Gastrocnemius medialis (tissue), 4 donors: ENCODE data around the gene STYK1. TPM values are rescaled to one million over a fixed set of nuclear protein-coding genes. Genes with fewer than 3 reads are reported as not detected.

Experiments used
- ATAC-seq, 2 donors: fragments of 150-250 bp; one replicate each; pipeline ENCODE4 v1.9.1; 2016
- DNase-seq, 2 donors: peaks; one replicate each; pipeline ENCODE4 v3.0.0-alpha.2; 2019
- H3K27ac ChIP-seq, 4 donors: fragments of 200-600 bp; sonication (generic); 1 replicate in 1 of 4; 2 replicates in 3 of 4; pipeline ENCODE4 v1.5.1; 2016 to 2018; ENCODE audit warnings: mild to moderate bottlenecking in 2 of 4, moderate library complexity in 1 of 4
- H3K27me3 ChIP-seq, 3 donors: fragments of 200-600 bp; sonication (generic) in 2 of 3; 1 replicate in 1 of 3; 2 replicates in 2 of 3; pipeline versions ENCODE4 v1.5.1 to v1.6.0; 2016 to 2019; ENCODE audit warnings: mild to moderate bottlenecking in 1 of 3, moderate library complexity in 1 of 3
- H3K36me3 ChIP-seq, 2 donors: fragments of 200-600 bp; sonication (generic) in 1 of 2; one replicate each; pipeline ENCODE4 v1.5.1; 2017 to 2018
- H3K4me1 ChIP-seq, 2 donors: fragments of 200-600 bp; sonication (generic) in 1 of 2; one replicate each; pipeline ENCODE4 v1.5.1; 2016 to 2017; ENCODE audit warnings: mild to moderate bottlenecking in 2 of 2
- H3K4me3 ChIP-seq, 4 donors: fragments of 200-600 bp; sonication (generic) in 3 of 4; 1 replicate in 1 of 4; 2 replicates in 3 of 4; pipeline ENCODE4 v1.5.1; 2016 to 2019; ENCODE audit warnings: mild to moderate bottlenecking in 2 of 4
- H3K9me3 ChIP-seq, 3 donors: fragments of 200-600 bp; sonication (generic) in 2 of 3; 1 replicate in 1 of 3; 2 replicates in 2 of 3; pipeline ENCODE4 v1.5.1; 2016 to 2019
- POLR2A ChIP-seq, 2 donors: fragments of 450-650 bp; IDR thresholded peaks; one replicate each; pipeline ENCODE4 v1.6.1; 2017; ENCODE audit warnings: antibody characterized with exemption in 2 of 2, mild to moderate bottlenecking in 2 of 2, moderate library complexity in 2 of 2
- in situ Hi-C, 4 donors: fragments of 200-750 bp; cut with MboI; loops; one replicate each; pipeline versions ENCODE4 v1.15.0 to v1.8.0; 2017; ENCODE audit warnings: low sequenced_read_pairs in 4 of 4
- intact Hi-C: fragments of 100-400 bp; cut with DNase I; formaldehyde crosslinking; loops from one replicate; pipeline ENCODE4 v1.15.1; 2023; ENCODE audit warnings: low total_unique reads
- total RNA-seq, 4 donors: library from RNA; depleted of rRNA; stranded (reverse); fragments of >200 nt; gene quantifications; one replicate each; pipeline versions ENCODE4 v1.1.0 to v1.2.3, GENCODE V29; 2016
- TF ChIP-seq, protein P1 (sequence below), 5 experiments: fragments of 450-650 bp in 3 of 5; fragments of 200-600 bp in 2 of 5; sonication (generic) in 2 of 5; IDR thresholded peaks in 4 of 5; conservative IDR thresholded peaks in 1 of 5; 1 replicate in 4 of 5; 2 replicates in 1 of 5; pipeline ENCODE4 v1.5.1; 2016 to 2019; ENCODE audit warnings: antibody characterized with exemption in 5 of 5, mild to moderate bottlenecking in 3 of 5, moderate library complexity in 3 of 5

Gene STYK1
- total RNA-seq, 4 donors from 2014 or later: 0.12 TPM; not detected in 3

DNA sequence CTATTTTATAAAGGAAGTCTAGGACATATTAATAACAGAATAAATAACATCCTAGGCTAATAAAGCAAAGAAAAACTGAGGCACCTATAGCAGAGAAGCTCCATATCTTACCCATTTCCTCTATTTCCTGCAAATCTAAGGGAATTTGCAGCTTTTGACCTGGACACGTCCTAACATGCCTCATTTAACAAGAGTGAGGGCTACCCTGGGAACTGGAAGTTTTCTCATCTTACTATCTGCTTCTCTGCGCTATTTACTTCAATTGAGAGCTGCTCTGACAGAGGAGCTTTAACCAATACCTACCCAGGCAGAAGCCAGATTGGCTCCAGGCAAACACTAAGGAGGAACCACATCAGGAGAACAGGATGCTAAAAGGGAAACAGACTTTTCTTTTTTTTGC, 43.6 kb upstream of the STYK1 start:
- Histone ChIP-seq H3K4me3 (peak overlapping the region; percentile 62 to 99 (median 87)), H3K9me3 (no peaks in the 10 kb centered on the region), H3K27me3 (no peaks in the 10 kb centered on the region), H3K4me1 (peaks cover 42 to 62% of the 10 kb centered on the region in 2 donors), H3K27ac (peak overlapping the region; percentile 97 to 100 (median 98)), H3K36me3 (peaks cover 6 to 51% of the 10 kb centered on the region in 2 donors)
- in situ Hi-C loops: loop anchor here in 2 of 4 donors (25.0 kb wide), 2 partner anchors 505 to 1070 kb away; partner anchors contain the start of gene GABARAPL1 (in 2 of the 2)
- DNase-seq (no peak), ATAC-seq (no peak)
- intact Hi-C loops: loop anchor here (5.0 kb wide), 1 partner anchor 1845 kb away; the partner anchor contains the start of gene DUSP16
- TF ChIP-seq, protein P1, sequence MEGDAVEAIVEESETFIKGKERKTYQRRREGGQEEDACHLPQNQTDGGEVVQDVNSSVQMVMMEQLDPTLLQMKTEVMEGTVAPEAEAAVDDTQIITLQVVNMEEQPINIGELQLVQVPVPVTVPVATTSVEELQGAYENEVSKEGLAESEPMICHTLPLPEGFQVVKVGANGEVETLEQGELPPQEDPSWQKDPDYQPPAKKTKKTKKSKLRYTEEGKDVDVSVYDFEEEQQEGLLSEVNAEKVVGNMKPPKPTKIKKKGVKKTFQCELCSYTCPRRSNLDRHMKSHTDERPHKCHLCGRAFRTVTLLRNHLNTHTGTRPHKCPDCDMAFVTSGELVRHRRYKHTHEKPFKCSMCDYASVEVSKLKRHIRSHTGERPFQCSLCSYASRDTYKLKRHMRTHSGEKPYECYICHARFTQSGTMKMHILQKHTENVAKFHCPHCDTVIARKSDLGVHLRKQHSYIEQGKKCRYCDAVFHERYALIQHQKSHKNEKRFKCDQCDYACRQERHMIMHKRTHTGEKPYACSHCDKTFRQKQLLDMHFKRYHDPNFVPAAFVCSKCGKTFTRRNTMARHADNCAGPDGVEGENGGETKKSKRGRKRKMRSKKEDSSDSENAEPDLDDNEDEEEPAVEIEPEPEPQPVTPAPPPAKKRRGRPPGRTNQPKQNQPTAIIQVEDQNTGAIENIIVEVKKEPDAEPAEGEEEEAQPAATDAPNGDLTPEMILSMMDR (IDR thresholded peaks at IDR 0.05 in 4 of 5, conservative IDR thresholded peaks at IDR 0.05 in 1 of 5): no peak
- no peak for TF ChIP-seq POLR2A (IDR thresholded peaks at IDR 0.05)

DNA sequence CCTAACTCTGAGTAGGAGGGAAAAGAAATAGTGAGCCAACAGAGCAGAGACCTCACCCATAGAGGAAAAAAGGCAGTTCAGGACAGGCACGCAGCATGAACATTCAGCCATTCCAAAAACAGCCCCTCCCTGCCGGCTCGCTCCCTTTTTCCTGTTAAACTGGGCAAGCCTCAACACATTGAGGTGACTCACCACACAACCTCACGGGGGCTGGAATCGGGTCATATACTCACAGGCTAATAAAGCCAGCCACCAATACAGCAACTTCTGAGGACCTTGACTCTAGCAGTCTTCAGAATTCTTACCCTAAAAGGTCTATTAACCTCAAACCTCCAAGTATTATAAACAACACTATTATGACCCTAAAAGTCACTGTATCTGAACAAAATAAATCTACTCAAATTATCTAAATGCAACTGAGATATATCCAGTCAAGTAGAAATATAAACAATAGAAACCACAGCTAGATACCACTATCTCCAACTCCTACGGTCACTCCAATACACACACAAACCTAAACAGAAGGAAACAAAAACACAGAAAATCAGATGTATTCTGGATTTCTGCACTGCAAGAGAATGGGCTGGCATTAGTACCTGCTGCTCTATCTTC, 43.0 kb upstream of the STYK1 start:
- Histone ChIP-seq H3K4me1 (peaks cover 48 to 68% of the 10 kb centered on the region in 2 donors), H3K4me3 (peak overlapping the region; percentile 62 to 99 (median 87)), H3K36me3 (peaks cover 6 to 57% of the 10 kb centered on the region in 2 donors), H3K27ac (peak overlapping the region; percentile 97 to 100 (median 98)), H3K9me3 (no peaks in the 10 kb centered on the region), H3K27me3 (no peaks in the 10 kb centered on the region)
- peak; percentile 75 to 95 for TF ChIP-seq POLR2A (IDR thresholded peaks at IDR 0.05)
- TF ChIP-seq, protein P1 (IDR thresholded peaks at IDR 0.05 in 4 of 5, conservative IDR thresholded peaks at IDR 0.05 in 1 of 5): no peak
- peak; percentile 91 to 92 for DNase-seq
- peak; percentile 60 to 63 for ATAC-seq
- in situ Hi-C loops: loop anchor here in 2 of 4 donors (25.0 kb wide), 2 partner anchors 505 to 1070 kb away; partner anchors contain the start of gene GABARAPL1 (in 2 of the 2)
- intact Hi-C loops: loop anchor here (5.0 kb wide), 1 partner anchor 1845 kb away; the partner anchor contains the start of gene DUSP16

DNA sequence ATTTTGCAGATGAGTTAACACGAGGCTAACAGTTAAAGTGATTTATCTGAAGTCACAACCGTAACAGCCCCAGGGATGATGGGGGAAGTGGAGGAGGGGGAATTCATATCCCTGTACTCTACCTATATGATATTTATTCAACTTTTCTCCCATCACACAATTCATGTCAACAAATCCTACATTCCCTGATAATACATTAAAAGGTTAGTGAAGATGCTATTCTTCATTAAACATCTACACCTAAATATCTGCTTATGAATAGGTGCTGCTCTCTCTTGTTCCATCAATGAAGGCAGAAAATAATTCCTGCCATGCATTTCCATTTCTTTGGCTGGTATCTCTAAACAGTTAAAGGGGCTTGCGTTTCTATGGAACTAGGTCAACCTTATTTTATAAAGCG, 42.4 kb upstream of the STYK1 start:
- ATAC-seq: no peak
- H3K27ac ChIP-seq: peak overlapping the region; percentile 97 to 100 (median 98)
- in situ Hi-C loops (loop anchor here in 2 of 4 donors (25.0 kb wide), 2 partner anchors 504 to 1071 kb away; partner anchors contain the start of gene GABARAPL1 (in 2 of the 2)), intact Hi-C loops (loop anchor here (5.0 kb wide), 1 partner anchor 1846 kb away; the partner anchor contains the start of gene DUSP16)
- peak overlapping the region; percentile 62 to 99 (median 87) for H3K4me3 ChIP-seq
- DNase-seq: no peak
- peaks cover 53 to 74% of the 10 kb centered on the region in 2 donors for H3K4me1 ChIP-seq
- peaks cover 6 to 62% of the 10 kb centered on the region in 2 donors for H3K36me3 ChIP-seq
- no peaks in the 10 kb centered on the region for H3K27me3 ChIP-seq
- no peak for TF ChIP-seq POLR2A (IDR thresholded peaks at IDR 0.05)
- H3K9me3 ChIP-seq: no peaks in the 10 kb centered on the region

DNA sequence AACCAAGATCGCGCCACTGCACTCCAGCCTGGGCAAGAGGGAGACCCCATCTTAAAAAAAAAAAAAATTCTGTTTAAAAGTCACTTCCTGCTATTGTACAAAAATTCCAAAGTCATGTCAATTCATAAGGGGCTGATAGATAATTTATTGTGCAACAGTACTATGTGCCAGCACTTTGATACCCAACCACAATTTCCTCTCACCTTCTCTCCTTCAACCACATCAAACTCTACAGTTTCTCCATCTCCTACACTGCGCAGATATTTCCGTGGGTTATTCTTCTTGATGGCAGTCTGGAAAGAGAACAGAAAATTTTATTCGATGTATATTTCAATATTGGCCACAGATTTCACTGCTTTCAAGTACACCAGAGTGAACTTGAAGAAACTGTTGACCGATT, 41.6 kb upstream of the STYK1 start:
- in situ Hi-C loops: loop anchor here in 2 of 4 donors (25.0 kb wide), 2 partner anchors 503 to 1072 kb away; partner anchors contain the start of gene GABARAPL1 (in 2 of the 2)
- H3K27ac ChIP-seq: peak overlapping the region; percentile 97 to 100 (median 98)
- intact Hi-C loops: loop anchor here (5.0 kb wide), 1 partner anchor 1847 kb away; the partner anchor contains the start of gene DUSP16
- H3K27me3 ChIP-seq: no peaks in the 10 kb centered on the region
- H3K4me3 ChIP-seq: peak overlapping the region; percentile 62 to 99 (median 87)
- TF ChIP-seq, protein P1 (IDR thresholded peaks at IDR 0.05 in 4 of 5, conservative IDR thresholded peaks at IDR 0.05 in 1 of 5): no peak
- TF ChIP-seq POLR2A (IDR thresholded peaks at IDR 0.05): no peak
- DNase-seq: no peak
- no peak for ATAC-seq
- peaks cover 6 to 69% of the 10 kb centered on the region in 2 donors for H3K36me3 ChIP-seq
- H3K4me1 ChIP-seq: peaks cover 61 to 80% of the 10 kb centered on the region in 2 donors
- no peaks in the 10 kb centered on the region for H3K9me3 ChIP-seq

DNA sequence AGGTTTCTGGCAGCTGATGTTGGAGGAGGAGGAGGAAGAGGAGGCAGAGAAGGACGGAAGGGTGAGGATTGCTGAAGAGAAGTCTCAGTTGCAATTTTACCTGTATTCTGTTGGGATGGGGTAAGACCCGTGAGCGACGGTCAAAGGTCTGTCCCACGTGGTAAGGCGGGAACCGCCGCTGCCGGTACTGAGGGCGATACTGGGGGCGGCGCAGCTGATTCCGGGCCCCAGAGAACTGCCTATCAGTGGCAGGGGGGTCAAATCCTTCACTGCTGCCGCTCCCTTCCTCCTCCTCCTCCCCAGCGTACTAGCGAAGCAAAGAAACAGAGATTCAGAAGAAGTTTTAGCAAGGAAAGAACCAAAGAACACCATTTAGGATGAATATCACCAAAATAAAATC, 36.0 kb upstream of the STYK1 start:
- DNase-seq (no peak), ATAC-seq (no peak)
- Histone ChIP-seq H3K36me3 (peaks cover 6 to 93% of the 10 kb centered on the region in 2 donors), H3K27ac (peak overlapping the region; percentile 97 to 100 (median 98)), H3K4me1 (peaks cover 93 to 96% of the 10 kb centered on the region in 2 donors), H3K4me3 (peak overlapping the region in 2 of 4 donors; percentile 31 to 99), H3K27me3 (no peaks in the 10 kb centered on the region), H3K9me3 (no peaks in the 10 kb centered on the region)
- intact Hi-C loops (no loop called here), in situ Hi-C loops (loop anchor here in 3 of 4 donors (5.0 to 25.0 kb wide), 3 partner anchors 493 to 1077 kb away; partner anchors contain the start of gene GABARAPL1 (in 2 of the 3))
- TF ChIP-seq, protein P1 (IDR thresholded peaks at IDR 0.05 in 4 of 5, conservative IDR thresholded peaks at IDR 0.05 in 1 of 5): no peak
- no peak for TF ChIP-seq POLR2A (IDR thresholded peaks at IDR 0.05)
